GM12892 (cell line): Measurements from ENCODE around the gene CMIP.

ENCODE experiments used
- POLR2AphosphoS5 ChIP-seq: IDR thresholded peaks from 2 replicates; pipeline ENCODE4 v1.6.1; 2011; ENCODE audit warnings: low read depth, low read length, control low read depth
- TAF1 ChIP-seq: IDR thresholded peaks from 2 replicates; pipeline ENCODE4 v1.6.1; 2011; ENCODE audit warnings: low read depth, mild to moderate bottlenecking, control low read depth, low read length, borderline replicate concordance

- TF ChIP-seq TAF1, result no peak
- no peak for TF ChIP-seq POLR2AphosphoS5
Observed at GRCh38 chr16:81675662-81676061, 231.1 kb downstream of the CMIP start.
